ENCODE measurements around the gene SPOCK1.

DNA sequence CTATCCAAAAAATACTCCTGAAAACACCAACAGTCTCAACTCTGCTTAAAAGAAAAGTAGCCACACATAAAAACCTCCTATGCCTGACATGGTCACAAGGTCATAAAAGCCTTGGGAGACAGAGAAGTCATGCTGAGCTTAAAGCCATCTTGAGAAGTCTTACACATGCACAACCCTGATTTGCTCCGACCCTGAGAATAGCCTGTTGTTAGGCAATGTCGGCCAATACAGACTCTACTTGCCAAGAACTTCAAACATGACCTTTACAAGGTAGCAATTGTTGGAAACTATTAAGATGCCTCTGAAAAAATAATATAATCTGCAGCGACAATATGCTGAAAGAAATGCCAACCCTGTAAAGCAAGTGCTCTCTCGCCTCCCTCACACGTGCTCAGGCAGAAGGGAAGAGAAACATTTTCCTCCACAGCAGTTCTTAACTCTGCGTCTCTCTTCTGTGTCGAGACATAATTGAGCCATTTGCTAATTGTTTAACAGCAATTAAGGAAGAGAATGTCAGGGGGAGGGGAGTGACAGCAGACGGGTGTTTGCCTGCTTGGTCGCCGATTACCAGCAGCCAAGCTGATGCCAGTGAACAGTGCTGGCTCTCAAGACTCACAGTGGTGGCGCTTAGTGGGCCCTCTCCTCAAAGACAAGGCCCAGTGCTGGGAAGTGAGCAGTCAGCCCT lies 393.6 kb downstream of the SPOCK1 start:
- TF ChIP-seq, protein P1, sequence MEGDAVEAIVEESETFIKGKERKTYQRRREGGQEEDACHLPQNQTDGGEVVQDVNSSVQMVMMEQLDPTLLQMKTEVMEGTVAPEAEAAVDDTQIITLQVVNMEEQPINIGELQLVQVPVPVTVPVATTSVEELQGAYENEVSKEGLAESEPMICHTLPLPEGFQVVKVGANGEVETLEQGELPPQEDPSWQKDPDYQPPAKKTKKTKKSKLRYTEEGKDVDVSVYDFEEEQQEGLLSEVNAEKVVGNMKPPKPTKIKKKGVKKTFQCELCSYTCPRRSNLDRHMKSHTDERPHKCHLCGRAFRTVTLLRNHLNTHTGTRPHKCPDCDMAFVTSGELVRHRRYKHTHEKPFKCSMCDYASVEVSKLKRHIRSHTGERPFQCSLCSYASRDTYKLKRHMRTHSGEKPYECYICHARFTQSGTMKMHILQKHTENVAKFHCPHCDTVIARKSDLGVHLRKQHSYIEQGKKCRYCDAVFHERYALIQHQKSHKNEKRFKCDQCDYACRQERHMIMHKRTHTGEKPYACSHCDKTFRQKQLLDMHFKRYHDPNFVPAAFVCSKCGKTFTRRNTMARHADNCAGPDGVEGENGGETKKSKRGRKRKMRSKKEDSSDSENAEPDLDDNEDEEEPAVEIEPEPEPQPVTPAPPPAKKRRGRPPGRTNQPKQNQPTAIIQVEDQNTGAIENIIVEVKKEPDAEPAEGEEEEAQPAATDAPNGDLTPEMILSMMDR (conservative IDR thresholded peaks at IDR 0.05; ENCODE audit: low read depth in 2 of 2), result no peak
- TF ChIP-seq EZH2 (IDR thresholded peaks at IDR 0.05; ENCODE audit: low read depth, unreplicated experiment), result no peak
- no peak for TF ChIP-seq NANOG (IDR thresholded peaks at IDR 0.05; ENCODE audit: borderline replicate concordance)
- no peak for TF ChIP-seq CREB1 (CRISPR knock-in tag; IDR thresholded peaks at IDR 0.05; ENCODE audit: low read depth)

Data from GM23338 (cell line).